Right cardiac atrium (tissue), 5 donors: ENCODE data around the gene TLE3. TPM values are rescaled to one million over a fixed set of nuclear protein-coding genes. Genes with fewer than 3 reads are reported as not detected.
"Not testable (repeated sequence)": the region's sequence is repeated elsewhere in the genome, so short reads cannot be mapped to it uniquely, and the experiment has no call there.

Experiments used
- ATAC-seq, 2 donors: fragments of 200-7000 bp; cut with Tn5 transposase; one replicate each; pipeline versions ENCODE4 v1.8.0 to v1.9.1; 2020; ENCODE audit warnings: moderate library complexity in 2 of 2, mild to moderate bottlenecking in 1 of 2
- DNase-seq, 3 donors: peaks; one replicate each; pipeline ENCODE4 v3.0.0-alpha.2; 2020
- H3K27ac ChIP-seq: one replicate; pipeline ENCODE4 v1.5.1; 2013; ENCODE audit warnings: mild to moderate bottlenecking, low read length, control low read depth, moderate library complexity
- H3K27me3 ChIP-seq: one replicate; pipeline ENCODE4 v1.6.1; 2013; ENCODE audit not compliant: control insufficient read depth, insufficient read depth
- H3K4me1 ChIP-seq: one replicate; pipeline ENCODE4 v1.6.1; 2013; ENCODE audit warnings: low read length; ENCODE audit not compliant: control insufficient read depth, insufficient read depth
- H3K4me3 ChIP-seq: one replicate; pipeline ENCODE4 v1.5.1; 2013; ENCODE audit warnings: low read length, control low read depth
- H3K9me3 ChIP-seq: one replicate; pipeline ENCODE4 v1.6.1; 2013; ENCODE audit warnings: low read length; ENCODE audit not compliant: control insufficient read depth
- WGBS: extraction: QIAGEN DNeasy Blood & Tissue Kit; methylation state at CpG from one replicate; pipeline ENCODE4 v1.1.7; 2013; 5-methylcytosine and 5-hydroxymethylcytosine counted together
- intact Hi-C, 4 donors: fragments of 100-400 bp; cut with DNase I; formaldehyde crosslinking; loops; one replicate each; pipeline versions ENCODE4 v1.11.0 to v1.14.0; 2022 to 2023
- polyA plus RNA-seq: library from polyadenylated mRNA; stranded (reverse); fragments of 200-250 nt; gene quantifications from one replicate; pipeline ENCODE4 v1.2.3, GENCODE V29; 2013
- total RNA-seq, 4 donors: library from RNA; stranded (reverse); fragmentation: NEBNext Ultra II Directional; extraction: Animal tissue kit (Norgen Biotek cat#: 25700); gene quantifications; one replicate each; pipeline ENCODE4 v1.2.1, GENCODE V29; 2021
- donor health status: healthy with polysubstance abuse.
- donor health status: DM: no; HTN: yes; CAD: no.
- donor health status: DM: no; HTN: no; CAD: no.
- donor health status: DM: no; HTN: yes; CAD: no; lungs with severe emphysema.
- donor health status: DM: yes; HTN: yes; CAD: no.

Gene TLE3
- total and polyA plus RNA-seq, 5 donors = 10.7 to 35.4 (median 23.5) TPM

GRCh38 chr15:70125605-70126004 is 27.9 kb upstream of the TLE3 start:
- Histone ChIP-seq H3K27me3 (no peaks in the 10 kb centered on the region), H3K4me3 (no peak overlapping the region), H3K9me3 (no peaks in the 10 kb centered on the region), H3K4me1 (peaks cover 4% of the 10 kb centered on the region), H3K27ac (no peak overlapping the region)
- no peak for ATAC-seq
- 94% methylated on average over 5 of the region's 5 CpGs for WGBS
- DNase-seq = no peak
- intact Hi-C loops = no loop called here

- Histone ChIP-seq H3K27me3 (no peaks in the 10 kb centered on the region), H3K9me3 (no peaks in the 10 kb centered on the region), H3K27ac (no peak overlapping the region), H3K4me3 (no peak overlapping the region), H3K4me1 (peaks cover 2% of the 10 kb centered on the region)
- ATAC-seq (peak; percentile 52 to 74), DNase-seq (peak in 2 of 3 donors; percentile 69 to 77)
- intact Hi-C loops = no loop called here
- 61% methylated on average over 8 of the region's 8 CpGs for WGBS
These were observed 24.0 kb upstream of the TLE3 start for GRCh38 chr15:70121624-70122302.

GRCh38 chr15:70120958-70121623 is 23.4 kb upstream of the TLE3 start:
- no peak overlapping the region for H3K4me3 ChIP-seq
- no peak for DNase-seq
- intact Hi-C loops = no loop called here
- ATAC-seq = peak in 1 of 2 donors; percentile 21
- H3K27ac ChIP-seq = no peak overlapping the region
- 79% methylated on average over 10 of the region's 10 CpGs for WGBS
- no peaks in the 10 kb centered on the region for H3K27me3 ChIP-seq
- no peaks in the 10 kb centered on the region for H3K9me3 ChIP-seq
- H3K4me1 ChIP-seq = peaks cover 2% of the 10 kb centered on the region

- DNase-seq = no peak
- no peaks in the 10 kb centered on the region for H3K9me3 ChIP-seq
- peaks cover 2% of the 10 kb centered on the region for H3K4me1 ChIP-seq
- H3K27me3 ChIP-seq = no peaks in the 10 kb centered on the region
- 91% methylated on average over 5 of the region's 5 CpGs for WGBS
- intact Hi-C loops = loop anchor here in 1 of 4 donors (10.0 kb wide), 1 partner anchor 145 kb away; no protein-coding TSS in a partner anchor
- no peak overlapping the region for H3K4me3 ChIP-seq
- H3K27ac ChIP-seq = no peak overlapping the region
- ATAC-seq = no peak
These were observed 22.3 kb upstream of the TLE3 start for GRCh38 chr15:70119911-70120508.

GRCh38 chr15:70118599-70118998 is 20.9 kb upstream of the TLE3 start:
- Histone ChIP-seq H3K27me3 (no peaks in the 10 kb centered on the region), H3K4me1 (peaks cover 5% of the 10 kb centered on the region), H3K9me3 (no peaks in the 10 kb centered on the region), H3K27ac (no peak overlapping the region), H3K4me3 (no peak overlapping the region)
- DNase-seq (no peak), ATAC-seq (no peak)
- 98% methylated on average over 3 of the region's 3 CpGs for WGBS
- intact Hi-C loops = loop anchor here in 1 of 4 donors (10.0 kb wide), 1 partner anchor 146 kb away; no protein-coding TSS in a partner anchor

- peaks cover 9% of the 10 kb centered on the region for H3K4me1 ChIP-seq
- intact Hi-C loops = loop anchor here in 1 of 4 donors (10.0 kb wide), 1 partner anchor 148 kb away; no protein-coding TSS in a partner anchor
- WGBS = 92% methylated on average over 3 of the region's 3 CpGs
- H3K27me3 ChIP-seq = no peaks in the 10 kb centered on the region
- DNase-seq = no peak
- H3K4me3 ChIP-seq = no peak overlapping the region
- H3K9me3 ChIP-seq = no peaks in the 10 kb centered on the region
- no peak overlapping the region for H3K27ac ChIP-seq
- no peak for ATAC-seq
These were observed 18.6 kb upstream of the TLE3 start for GRCh38 chr15:70116317-70116716.

GRCh38 chr15:70114221-70114620 is 16.5 kb upstream of the TLE3 start:
- intact Hi-C loops = loop anchor here in 1 of 4 donors (10.0 kb wide), 1 partner anchor 151 kb away; no protein-coding TSS in a partner anchor
- DNase-seq (no peak), ATAC-seq (no peak)
- Histone ChIP-seq H3K9me3 (no peaks in the 10 kb centered on the region), H3K4me3 (no peak overlapping the region), H3K4me1 (peaks cover 9% of the 10 kb centered on the region), H3K27me3 (no peaks in the 10 kb centered on the region), H3K27ac (no peak overlapping the region)
- WGBS = 96% methylated on average over 3 of the region's 3 CpGs

GRCh38 chr15:70113304-70113700 is 15.6 kb upstream of the TLE3 start:
- intact Hi-C loops = loop anchor here in 1 of 4 donors (10.0 kb wide), 1 partner anchor 151 kb away; no protein-coding TSS in a partner anchor
- no peak overlapping the region for H3K27ac ChIP-seq

GRCh38 chr15:70112572-70113303 is 15.0 kb upstream of the TLE3 start:
- H3K4me3 ChIP-seq, H3K4me1 ChIP-seq, H3K27ac ChIP-seq, H3K9me3 ChIP-seq, DNase-seq, H3K27me3 ChIP-seq, ATAC-seq: not testable (repeated sequence)
- intact Hi-C loops = loop anchor here in 1 of 4 donors (10.0 kb wide), 1 partner anchor 152 kb away; no protein-coding TSS in a partner anchor
- 81% methylated on average over 6 of the region's 9 CpGs for WGBS

More at GRCh38 chr15:70113304-70113700, 15.6 kb upstream of the TLE3 start:
- no peak overlapping the region for H3K4me3 ChIP-seq
- 55% methylated on average over 7 of the region's 7 CpGs for WGBS
- peak; percentile 51 to 83 (median 76) for DNase-seq
- ATAC-seq = peak; percentile 15 to 24
- no peaks in the 10 kb centered on the region for H3K27me3 ChIP-seq
- peaks cover 9% of the 10 kb centered on the region for H3K4me1 ChIP-seq
- H3K9me3 ChIP-seq = no peaks in the 10 kb centered on the region

- Histone ChIP-seq H3K27me3 (no peaks in the 10 kb centered on the region), H3K4me3 (no peak overlapping the region), H3K4me1 (peaks cover 9% of the 10 kb centered on the region), H3K9me3 (no peaks in the 10 kb centered on the region), H3K27ac (peak overlapping the region; percentile 88)
- DNase-seq (no peak), ATAC-seq (peak in 1 of 2 donors; percentile 23)
- intact Hi-C loops = loop anchor here in 1 of 4 donors (10.0 kb wide), 1 partner anchor 153 kb away; no protein-coding TSS in a partner anchor
- 24% methylated on average over 4 of the region's 4 CpGs for WGBS
These were observed 14.3 kb upstream of the TLE3 start for GRCh38 chr15:70112074-70112395.
